H4 (cell line): ENCODE measurements around the gene CPED1. TPM values are rescaled to one million over a fixed set of nuclear protein-coding genes. Genes with fewer than 3 reads are reported as not detected.

Experiments used
- DNase-seq: peaks from one replicate; pipeline ENCODE4 v3.0.0-alpha.2; 2015; ENCODE audit warnings: low spot score
- total RNA-seq: library from RNA; depleted of rRNA; stranded (reverse); fragments of >200 nt; shearing (Covaris generic); gene quantifications from 2 replicates; pipeline ENCODE4 v1.2.3, GENCODE V29; 2014; rRNA removed

Gene CPED1
- total RNA-seq: 23.8 and 26.5 TPM in 2 replicates

DNA sequence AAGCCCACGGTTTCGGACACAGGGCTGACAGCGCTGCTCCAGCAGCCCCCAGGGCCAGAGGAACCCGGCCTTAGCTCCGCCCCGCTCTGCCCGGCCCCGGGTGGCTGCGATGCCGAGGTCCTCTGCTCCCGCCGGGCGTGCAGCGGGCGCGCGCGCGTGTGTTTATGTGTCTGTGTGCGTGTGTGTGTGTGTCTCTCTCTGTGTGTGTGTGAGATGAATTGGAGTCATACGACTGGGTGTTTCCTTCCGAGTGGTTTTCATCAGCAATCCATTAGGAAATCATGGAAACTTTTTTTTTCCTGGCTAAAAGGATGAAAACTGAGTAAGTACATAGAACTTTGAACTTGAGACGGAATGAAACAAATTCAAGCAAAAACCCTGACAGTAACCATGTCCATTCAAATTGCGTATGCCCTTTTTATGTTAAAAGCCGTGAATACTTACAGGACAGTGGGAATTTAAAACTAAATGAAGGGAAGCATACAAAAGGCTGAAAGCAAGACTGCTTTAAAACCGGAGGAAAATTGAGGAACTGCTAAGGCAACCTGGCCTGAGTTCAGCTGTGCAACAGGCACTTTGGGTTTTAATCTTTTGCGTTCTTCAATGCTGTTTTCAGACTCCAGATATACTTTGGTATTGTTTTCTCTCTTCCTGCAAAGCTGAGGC, at the start of gene CPED1:
TSS of gene CPED1 (plus strand) at position 121 of the 666 bp plus-strand sequence. CDS start 911 bp downstream, outside the sequence.
- peak; percentile 87 for DNase-seq

DNA sequence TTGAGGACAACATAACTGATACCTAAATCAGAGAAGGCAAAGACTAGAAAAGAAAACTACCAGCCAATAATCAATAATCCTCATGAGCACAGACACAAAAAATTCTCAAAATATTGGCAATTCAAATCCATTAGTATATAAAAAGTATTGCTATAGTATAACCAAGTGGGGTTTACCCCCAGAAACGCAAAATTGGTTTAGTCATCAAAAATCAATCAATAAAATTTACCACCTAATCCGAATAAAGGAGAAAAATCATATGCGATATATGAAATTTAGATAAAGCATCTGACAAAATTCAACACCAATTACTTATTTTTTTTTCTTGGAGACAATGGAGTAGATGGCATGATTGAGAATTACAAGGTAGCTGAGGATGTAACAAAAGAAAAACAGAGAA, 49.2 kb upstream of the CPED1 start:
- no peak for DNase-seq

- no peak for DNase-seq
These were observed 47.4 kb upstream of the CPED1 start for GRCh38 chr7:120941064-120941463.

GRCh38 chr7:120941856-120942255, 46.7 kb upstream of the CPED1 start:
- DNase-seq: no peak

DNA sequence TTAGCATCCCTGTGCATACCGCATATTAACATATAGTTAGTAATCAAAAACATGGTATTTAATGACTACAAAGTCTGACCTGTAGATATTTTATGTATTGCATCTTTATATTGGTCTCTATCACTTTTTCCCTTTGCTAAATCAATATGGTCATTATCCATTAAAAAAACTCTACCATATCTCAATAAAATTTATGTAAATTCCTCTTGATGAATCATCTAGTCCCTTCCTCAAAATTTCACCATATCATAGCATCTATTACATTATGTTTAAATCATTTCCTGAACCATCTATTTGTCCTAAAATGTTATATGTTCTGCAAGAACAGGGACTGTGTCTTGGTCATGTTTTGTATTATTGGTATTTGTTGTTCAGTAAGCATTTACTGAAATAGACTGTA, 45.6 kb upstream of the CPED1 start:
- no peak for DNase-seq

DNA sequence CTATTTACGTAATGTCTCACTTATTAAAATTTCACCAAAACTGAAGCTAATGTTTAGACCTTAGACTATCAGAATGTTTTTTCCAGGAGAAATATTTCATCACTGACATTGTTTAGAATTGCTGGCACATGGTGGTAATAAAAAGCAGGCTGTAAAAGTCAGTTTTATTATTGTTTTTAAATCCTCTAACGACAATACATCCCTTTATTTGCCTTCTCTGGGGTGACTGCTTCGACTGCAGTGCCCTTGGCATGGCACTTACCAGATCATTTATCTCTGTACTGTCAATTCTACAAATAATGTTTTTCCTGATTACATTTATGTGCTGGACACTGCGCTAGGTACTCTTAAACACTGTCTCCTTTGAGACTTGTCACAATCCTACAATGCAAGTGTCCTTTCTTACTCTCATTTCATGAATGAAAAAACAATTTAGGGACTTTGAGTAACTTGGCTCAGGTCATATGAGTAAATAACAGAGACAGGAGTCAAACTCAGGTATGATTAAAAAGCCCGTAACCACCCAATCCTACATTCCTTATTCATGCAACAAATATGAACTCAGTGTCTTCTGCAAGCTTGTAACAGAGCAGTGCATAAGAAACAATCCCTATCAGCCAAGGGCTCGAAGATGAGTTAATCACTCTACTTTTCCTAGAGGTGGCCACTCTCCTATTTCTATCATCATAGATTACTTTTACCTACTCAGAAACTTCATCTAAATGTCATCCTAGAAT, 43.5 kb upstream of the CPED1 start:
- no peak for DNase-seq

- DNase-seq: no peak
These were observed 40.5 kb upstream of the CPED1 start for GRCh38 chr7:120947980-120948379.

- no peak for DNase-seq
These were observed 39.1 kb upstream of the CPED1 start for GRCh38 chr7:120949393-120949911.

GRCh38 chr7:120949998-120950538, 38.4 kb upstream of the CPED1 start:
- DNase-seq: no peak

GRCh38 chr7:120950539-120951308, 37.8 kb upstream of the CPED1 start, which contains the start of gene ING3:
Gene ING3 (plus strand): TSS chr7:120950777. CDS start chr7:120950897, 120 bp downstream.
- DNase-seq: peak; percentile 98

GRCh38 chr7:120951309-120951699, 37.2 kb upstream of the CPED1 start:
- DNase-seq: no peak

GRCh38 chr7:120951826-120952225, 36.7 kb upstream of the CPED1 start:
- DNase-seq: no peak

DNA sequence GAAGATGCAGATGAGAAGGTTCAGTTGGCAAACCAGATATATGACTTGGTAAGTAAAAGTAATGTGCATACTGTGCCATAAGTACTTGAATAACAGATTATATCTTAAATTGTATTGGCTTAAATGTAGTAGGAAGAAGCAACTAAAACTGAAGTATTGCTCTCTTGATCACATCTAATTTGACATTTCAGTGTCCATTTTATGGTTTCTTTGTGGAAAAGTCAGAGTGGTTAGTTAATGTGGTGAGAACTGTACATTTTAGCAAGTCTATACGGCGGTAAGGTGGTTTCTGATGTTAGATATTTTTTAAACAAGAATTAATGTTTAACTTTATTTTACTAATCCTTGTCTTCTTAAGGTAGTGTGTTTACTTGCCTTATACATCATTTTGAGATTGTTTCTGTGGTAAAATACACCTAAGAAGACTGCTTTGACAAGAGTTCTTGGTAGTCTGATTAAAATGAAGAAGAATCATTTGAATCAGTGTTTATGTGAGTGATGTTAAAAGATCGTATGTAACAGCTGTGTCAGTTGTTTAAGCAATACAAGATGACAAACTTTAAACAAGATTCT, 32.8 kb upstream of the CPED1 start:
- DNase-seq: no peak

DNA sequence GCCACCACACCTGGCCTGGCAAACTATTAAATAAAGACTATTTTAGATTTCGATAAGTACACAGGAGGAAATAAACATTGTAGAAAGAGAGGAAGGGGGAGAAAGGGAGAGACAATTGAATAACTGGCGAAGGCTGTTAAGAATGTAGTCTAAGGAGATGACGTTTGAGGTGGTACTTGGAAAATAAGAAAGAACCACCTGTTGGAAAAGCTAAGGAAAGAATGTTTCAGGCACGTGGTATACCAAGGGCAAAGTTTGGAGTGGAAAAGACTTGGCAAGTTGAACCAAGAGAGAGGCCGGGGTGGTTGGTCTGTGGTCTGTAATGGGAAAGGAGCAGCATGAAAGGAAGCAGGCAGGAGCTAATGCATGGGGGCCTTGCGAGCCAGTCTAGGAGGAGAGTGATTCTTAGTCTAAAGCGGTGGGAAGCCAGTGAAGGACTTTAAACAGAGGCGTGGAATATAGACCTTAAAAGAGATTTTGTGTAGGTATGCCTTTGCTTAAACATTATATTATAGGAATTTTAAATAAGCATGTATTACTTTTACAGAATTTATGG, 28.5 kb upstream of the CPED1 start:
- DNase-seq: no peak

- DNase-seq: no peak
These were observed 27.8 kb upstream of the CPED1 start for GRCh38 chr7:120960714-120961113.

DNA sequence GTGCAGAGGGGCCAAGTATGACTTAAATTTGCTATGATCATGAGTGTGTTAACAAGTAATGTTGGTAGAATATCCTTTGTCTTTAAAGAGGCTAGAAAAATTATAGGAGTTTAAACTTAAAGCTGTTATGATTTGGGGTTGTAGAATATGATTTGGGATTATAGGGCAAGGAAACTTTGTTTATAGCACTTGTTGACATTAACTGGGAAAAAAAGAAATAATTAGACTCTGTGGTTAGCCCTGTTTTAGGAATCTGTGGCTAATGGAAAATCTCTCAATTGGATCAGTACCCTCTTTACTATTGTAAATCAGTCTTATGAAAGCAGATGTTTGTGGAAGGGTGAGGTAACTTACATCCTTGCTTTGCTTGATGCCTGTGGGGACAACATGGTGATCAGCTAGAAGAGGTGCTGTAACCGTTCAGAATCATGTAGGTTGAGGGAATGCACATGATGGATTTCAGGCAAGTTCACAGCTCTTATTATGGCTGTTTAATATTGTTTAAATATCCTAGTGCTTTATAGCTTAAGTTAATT, 26.8 kb upstream of the CPED1 start:
- peak; percentile 21 for DNase-seq

GRCh38 chr7:120964088-120964487, 24.4 kb upstream of the CPED1 start:
- DNase-seq: no peak

GRCh38 chr7:120966961-120967360, 21.6 kb upstream of the CPED1 start:
- no peak for DNase-seq

DNA sequence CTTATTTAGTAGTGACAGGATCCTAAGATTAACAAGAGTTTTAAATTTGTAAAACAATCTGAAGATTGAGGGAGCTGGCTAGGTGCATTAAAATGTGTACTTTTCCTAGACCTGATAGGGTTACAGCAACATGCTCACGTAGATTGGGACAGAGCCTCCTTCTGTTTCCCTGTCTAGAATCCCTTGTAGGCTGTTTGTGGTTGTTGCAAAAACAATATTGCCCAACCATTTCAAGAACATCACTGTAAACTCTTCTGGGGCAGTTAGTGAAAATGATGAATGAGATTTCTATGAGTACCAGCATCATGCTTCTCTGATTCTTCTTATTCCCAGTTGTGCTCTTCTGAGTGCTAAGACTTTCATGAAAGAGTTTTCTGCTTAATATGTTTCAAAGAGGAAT, 14.7 kb upstream of the CPED1 start:
- no peak for DNase-seq

DNA sequence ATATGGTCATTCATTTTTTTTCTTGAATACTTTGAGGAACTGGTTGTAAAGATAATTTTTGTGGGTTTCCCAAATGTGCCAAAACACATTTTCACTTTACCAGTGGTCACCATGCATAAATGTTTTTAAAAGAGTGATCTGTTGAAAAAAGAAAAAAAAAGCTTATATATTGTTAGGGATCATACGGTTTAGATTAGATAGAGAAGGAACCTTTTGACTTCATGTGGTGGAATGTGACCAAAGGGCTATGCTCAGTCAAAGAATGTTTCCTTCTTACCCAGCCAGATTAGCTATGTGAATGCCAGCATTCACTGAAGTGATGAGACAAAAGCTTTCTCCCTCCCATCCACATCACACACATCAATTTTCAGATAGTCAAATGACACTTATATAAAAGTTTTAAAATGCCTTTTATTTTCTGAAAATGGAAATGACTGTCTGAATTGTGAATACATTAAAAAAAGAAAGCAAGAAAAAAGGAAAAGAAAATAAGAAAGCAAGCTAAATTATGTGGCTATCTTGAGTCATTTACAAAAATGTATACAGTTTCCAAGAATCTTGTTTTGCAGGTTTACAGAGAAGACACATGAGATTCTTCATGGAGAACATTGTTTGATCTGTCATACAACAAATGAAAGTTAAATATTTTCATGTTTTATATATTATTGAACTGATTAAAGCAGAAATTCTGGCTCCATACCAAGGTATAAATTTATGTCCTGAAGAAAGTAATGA, 8.6 kb upstream of the CPED1 start:
- DNase-seq: no peak
